Stimulated activated CD8-positive, alpha-beta memory T cell treated with anti-CD3 and anti-CD28 coated beads, Interleukin-15, amount 100 ng/mL, for 4 hours (primary cell): ENCODE measurements around the gene CAMK2A.

ENCODE experiments used
- DNase-seq, 2 donors: peaks; one replicate each; pipeline ENCODE4 v3.0.0-alpha.2; 2020; ENCODE audit warnings: low read depth in 2 of 2

Gene CAMK2A

DNA sequence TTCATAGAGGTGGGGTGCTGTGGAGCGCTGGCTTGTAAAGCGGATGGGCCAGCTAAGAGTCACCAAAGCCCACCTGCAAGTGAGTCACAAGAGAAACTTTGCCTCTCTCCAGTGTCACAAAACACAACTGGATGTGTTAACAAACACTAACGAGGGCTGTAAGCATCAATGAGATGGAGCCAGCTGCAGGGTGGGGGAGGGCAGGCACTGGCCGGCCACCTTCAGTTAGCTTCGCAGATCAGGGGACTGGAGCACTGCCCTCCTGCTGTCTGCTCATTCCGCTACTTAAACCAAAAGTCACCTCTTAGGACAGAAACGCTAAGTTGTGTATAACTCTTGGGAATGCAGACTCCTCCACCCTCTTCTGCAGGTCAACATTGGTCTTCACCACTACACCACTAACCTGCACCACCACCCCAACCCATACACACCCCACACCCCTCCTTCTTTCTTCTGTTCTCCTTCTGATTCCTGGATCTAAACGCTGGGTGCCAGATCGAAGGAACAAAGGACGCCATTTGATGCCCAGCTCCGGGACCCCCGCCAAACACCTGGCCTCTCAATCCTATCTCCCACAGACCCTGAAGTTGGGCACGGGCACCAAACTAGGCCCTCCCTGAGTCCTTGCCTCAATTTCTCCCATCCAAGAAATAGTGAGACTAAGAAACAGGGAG, 11.1 kb upstream of the CAMK2A start:
- DNase-seq, result no peak

DNA sequence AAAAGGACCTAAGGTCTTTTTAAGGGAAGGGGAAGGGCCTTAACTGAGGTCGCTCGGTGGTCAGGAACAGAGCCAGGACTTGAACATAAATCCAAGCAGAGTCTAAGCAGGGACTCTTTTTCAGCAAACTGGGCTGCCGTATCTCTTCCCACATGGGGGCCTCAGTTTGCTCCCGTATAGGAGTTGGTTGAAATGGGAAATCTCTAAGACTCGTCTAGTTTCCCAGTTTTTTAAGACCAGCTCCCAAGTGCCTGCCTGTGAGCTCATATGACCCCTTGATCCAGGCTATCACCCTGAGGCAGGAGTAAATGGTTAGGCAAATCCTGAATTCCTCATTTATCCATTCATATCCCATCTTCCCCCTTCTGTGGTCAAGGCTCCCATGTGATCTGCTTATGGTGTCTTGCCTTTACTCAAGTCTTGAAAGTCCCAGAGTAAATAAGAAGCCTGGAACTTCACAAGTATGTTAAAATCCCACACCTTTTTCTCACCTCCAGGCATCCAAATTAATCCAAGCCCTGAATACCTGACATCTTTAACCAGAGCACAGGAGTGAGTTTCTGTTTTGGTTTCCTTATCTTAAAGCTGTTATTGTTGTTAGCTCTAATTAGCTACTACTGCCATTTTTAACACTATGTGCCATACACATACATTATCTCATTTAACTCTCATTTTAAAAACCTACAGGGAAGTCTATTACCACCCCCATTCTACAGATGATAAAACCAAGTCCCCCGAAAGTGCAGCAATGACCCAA, 10.2 kb upstream of the CAMK2A start:
- DNase-seq, result no peak

DNA sequence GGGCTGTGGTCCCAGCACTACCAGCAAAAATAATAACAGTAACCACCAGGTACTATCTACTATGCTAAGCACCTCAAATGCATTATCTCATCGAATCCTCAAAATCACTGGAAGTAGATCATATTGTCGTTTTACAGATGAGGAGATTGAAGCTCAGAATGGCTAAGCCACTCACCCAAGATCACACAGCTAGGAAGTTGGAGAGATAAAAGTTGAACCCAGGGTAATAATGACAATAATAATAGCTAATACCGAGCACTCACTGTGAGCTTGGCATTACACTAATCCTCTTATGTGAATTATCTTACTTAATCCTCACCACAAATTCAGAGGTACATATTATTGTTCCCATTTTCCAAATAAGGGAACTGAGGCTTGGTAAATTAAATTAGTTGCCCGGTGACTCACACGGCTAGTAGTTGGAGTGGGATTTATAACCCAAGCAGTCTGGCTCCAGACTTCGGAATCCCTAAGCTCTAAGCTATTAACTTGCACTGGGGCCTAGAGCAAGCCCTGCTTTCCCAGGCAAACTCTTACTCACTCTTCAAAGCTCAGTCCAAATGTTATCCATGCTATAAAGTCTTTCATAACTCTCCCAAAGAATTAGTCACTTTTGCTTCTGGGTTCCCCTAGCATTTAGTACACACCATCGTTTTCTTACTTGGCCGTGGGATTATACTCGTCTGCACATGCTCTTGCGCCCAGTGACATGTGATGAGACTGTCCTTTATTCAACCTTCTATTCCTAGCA, 9.3 kb upstream of the CAMK2A start:
- DNase-seq, result no peak

DNA sequence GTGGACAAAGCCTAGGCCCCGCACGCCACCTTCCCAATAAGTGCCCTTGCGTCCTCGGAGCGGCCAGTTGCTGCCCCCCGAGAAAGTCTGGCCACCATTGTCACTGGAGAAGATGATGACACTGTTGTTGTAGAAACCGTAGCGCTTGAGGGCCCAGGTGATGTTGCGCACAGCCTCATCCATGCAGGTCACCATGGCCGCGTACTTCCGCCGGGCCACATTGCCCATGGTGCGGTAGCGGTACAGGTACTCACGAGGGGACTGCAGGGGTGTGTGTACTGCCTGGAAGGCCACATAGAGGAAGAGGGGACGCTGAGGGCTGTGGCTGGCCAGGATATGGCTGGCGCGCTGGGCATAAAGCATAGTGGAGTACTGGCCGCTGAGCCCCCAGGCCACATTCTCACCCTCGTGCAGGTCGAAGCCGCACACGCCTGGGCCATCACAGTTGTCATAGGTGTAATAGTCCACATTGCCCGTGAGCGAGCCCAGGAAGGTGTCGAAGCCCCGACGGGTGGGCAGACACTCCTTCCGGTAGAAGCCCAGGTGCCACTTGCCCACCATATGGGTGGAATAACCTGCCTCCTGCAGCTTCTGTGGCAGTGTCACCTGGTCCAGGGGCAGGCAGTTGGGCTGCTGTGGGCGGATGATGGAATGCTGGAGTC, 8.5 kb upstream of the CAMK2A start:
- no peak for DNase-seq

DNA sequence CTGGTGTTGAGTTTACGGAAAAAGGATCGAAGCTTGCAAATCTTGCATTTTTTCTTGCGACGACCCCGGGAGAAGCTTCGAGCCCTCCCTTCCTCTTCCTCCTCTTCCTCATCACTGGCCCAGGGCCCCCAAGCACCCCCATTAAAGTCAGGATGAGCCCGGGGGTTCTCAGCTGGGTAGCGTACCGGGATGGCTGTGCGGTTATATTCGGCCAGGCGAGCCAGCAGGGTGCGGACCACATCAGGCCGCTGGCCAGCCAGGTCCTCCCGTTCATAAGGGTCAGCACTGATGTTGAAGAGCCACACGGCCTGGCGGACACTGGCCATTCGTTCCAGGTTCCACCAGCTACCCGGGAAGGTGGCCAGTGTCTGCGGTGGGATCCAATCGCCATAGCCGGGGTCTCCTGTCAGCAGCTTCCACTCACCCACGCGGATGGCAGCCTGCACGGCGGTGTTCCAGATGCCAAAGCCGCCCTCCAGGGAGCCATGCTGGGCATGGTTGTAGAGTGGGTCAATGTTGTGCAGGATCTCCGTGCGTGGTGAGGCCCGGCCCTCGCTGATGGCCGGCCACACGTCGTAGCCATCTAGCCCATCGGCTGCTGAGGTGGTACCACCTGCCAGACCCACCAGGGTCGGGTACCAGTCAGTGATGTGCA, 7.8 kb upstream of the CAMK2A start:
- no peak for DNase-seq

DNA sequence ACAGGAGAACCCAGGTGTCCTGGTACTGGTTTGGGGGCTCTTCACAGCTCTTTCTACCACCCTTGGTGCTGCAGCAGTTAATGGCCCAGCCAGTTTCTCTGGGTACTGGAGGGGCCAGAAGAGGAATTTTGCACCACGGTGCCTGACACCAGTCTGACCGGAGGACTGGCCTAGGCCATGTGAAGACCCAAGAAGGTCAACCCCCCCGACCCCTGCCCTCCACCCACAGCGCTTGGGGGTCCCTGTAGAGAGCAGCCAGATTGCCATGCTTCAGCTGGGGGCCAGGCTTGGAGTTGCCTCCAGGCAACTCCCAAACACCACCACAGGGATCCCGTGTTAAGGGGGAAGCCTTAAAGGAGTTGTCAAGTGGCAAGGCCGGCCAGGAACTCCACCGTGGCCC, 6.9 kb upstream of the CAMK2A start:
- no peak for DNase-seq

DNA sequence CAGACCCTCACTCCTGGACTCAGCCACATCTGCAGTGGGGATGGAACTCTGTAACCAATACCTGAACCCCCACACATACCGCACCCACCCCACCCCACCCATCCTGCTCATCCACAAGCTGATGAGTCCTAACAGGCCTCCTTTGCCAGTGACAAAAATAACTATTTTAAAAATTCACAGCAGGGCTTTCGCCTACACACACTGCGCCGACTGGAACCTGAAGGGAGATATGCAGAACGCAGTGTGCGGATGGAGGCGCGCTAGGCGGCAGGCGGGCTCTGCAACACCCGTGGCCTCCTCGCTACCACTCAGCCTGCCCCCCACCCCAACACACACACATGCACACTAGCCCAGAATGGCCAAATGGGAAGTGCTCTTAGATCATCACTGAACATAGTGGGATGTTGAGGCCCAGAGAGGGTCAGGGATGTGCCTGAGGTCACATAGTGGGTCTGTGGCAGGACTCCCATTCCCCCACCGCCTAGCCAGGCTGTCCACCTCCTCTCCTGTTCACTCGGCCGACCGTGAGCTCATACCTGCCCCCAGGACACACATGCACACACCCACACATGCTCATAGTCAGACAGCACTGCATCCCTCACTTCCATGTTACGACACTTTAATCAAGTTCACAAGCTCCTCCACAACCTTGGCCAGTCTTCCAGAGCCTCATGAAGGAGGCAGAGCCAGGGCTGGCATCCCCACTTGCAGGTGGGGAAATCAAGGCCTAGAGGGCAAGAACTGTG, 6.3 kb upstream of the CAMK2A start:
- DNase-seq, result no peak

DNA sequence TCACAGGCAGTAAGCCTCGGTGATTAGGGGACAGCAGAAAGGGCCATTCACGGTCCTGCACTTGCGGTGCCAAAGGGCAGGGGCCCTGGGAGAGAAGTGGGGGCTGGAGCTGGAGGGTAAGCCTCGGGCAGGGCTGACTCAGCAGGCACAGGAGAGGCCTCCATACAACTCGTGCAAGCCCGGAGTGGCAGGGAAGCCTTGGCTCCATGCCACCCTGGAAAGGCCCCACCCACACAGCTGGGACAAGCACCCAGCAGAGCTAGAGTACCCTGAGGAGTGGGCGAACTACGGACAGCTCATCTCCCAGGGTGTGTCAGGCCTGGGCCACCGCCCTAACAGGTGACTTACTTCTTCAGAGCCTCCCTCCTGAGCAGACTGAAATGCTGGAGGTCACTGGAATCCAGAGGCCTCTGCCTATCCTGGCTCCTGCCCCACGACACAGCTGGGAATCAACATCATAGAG, 5.6 kb upstream of the CAMK2A start:
- DNase-seq, result no peak

DNA sequence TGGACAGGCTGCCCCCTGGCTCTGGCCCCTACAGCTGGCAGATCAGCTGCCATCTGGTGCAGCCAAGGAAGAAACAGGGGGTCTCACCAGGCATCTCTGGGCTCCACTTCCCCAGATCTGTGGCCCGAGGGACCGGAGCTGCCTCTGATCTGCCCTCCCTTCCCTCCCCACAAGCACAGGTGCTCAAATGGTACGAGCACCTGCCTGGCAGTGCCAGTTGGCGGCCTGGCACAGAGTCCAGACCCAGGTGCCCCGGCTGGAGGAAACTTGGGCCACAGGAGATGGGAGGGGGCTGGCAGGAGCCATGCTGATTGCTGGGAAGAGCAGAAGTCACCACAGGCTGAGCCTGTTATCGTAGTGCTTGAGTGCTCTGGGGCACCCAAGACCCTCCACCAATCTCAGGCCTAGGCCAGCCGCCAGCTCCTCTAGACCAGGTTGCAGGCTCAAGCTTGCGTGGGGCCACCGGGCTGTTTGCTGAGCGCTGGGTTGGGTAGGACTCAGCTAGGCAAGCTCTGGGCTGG, 5.0 kb upstream of the CAMK2A start:
- DNase-seq, result no peak

DNA sequence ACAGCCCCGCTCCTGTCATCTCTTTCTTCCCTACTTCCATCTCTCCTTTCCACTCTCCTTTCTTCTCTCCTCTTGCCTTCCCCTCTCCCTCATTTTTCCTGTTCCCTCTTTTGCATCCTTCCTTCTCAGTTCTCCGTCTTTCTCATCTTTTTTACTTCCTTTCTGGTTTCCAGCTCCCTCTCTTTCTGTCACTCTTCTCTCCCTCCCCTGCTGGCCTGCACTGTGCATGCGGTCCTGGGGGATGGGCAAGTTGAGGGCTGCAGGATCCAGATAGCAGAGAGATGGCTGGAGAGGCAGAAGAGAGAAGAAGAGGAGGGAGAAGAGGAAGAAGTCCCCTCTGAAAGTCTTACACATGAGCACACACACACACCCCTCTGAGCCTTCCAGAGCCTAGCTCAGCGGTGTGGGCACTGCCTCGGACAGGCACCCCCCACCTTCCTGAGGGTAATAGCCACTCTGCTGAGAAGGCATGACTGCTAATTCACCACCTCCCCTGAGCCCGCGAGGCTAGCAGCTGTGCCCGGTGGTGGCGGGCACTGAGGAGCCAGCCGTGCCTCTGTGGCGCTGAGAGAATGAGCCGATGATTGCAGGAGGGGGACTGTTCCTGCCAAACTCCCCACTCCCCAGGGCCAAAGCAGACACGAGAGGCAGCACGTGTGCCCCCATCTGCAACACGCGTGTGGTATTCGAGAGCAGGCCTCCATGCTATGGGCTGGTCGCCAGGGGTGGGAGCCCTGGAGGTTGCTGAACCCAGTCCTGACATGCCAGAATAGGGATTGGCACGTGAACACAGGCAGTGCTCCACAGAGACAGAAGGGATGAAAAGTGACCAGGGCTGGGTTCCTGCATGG, 3.7 kb upstream of the CAMK2A start:
- no peak for DNase-seq

DNA sequence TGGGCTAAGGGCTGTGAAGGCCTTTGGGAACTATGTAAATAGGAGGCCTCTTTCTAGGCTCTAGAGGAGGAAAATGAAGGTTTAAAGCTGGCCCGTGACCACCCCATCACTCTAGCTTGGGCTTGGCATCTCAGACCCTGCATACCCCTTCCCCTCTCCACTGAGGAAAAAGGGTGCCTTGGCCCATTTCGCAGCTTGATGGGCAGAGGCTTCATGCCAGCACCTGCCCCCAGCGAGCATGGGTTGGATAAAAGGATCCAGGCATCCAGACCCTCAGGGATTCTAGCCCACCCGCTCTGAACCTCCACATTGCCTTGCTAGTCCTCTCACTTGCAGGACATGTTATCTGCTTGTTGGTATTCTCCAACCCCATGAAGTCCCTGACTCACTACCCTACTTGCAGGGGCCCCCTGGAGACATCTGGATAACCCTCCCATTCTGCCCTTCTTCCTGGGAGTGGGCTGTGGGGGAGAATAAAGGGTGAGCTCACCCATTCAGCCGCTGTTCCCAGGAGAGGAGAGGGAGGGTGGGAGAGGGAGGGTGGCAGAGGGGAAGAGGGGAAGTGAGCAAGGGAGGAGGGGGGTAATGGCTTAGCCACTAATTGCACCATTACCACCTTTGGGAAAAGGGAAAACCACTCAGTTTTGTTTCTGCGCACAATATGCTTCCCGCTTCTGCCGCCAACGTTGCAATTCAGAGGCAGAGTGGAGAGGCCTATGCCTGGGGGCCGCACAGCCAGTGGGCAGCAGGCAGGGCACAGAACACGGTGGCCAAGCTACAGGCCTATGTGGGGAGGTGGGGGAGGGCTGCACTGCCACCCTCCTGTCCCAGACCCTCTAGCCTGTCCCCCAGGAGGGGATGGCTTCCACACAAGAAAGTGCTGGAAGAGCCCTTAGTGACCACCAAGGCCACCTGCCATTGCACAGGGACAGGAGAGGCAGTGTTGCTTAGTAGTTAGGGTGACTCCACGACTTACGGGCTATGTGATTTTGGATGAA, 2.1 kb upstream of the CAMK2A start:
- DNase-seq, result no peak

DNA sequence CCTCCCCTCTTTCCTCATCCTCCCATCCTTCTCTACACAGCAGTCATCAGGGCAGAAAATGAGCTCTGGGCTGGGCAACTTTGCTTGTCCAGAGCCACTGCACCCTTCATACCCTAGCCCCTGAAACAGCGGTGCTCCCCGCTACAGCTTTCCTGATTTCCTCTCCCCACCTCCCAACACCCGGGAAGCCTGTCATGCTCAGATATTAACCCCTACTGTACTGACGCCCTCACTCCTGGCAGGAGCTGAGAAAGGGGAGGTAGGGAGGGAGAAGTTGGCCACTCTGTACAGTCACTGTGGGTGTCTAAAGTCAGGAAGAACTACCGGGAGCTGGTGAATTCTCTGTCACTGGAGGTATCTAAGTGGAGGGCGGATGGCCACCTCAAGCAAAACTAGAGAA, 782 bp downstream of the CAMK2A start:
- DNase-seq, result no peak

DNA sequence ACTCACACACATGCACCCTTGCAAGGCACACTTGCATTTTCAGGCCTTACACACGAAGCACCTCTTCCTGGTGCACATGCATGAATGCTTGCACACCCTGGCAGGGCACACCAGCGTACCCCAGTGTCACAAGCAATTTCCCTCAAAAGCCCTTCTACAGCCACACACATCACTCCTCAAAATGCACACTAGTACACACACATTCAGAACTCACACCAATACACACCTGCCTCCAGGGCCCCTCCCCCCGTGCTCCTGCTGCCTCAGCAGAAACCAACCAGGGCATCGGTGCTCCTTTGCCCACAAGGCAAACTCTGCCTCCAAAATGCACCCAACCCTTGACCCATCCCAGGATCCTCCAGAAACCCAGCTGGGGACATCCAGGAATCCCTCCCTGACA, 1.2 kb downstream of the CAMK2A start:
- no peak for DNase-seq

DNA sequence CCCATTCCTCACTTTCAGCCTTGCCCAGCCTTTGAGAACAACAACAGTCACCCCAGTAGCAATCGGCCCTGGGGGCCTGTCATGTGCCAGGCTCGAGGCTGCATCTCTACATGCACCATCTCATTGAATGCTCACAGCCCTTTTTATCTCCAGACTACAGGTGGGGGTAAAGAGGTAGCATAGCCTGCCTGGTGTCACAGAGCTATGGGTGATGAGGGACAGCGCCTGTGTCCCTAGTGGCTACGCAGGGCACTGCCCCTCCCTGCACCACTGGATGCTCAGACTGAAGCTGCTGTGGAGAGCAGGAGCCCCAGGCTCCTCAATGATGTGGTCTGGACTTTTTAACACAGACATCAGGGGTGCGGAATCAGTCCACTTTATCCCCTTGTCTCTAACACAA, 2.8 kb downstream of the CAMK2A start:
- DNase-seq, result no peak

DNA sequence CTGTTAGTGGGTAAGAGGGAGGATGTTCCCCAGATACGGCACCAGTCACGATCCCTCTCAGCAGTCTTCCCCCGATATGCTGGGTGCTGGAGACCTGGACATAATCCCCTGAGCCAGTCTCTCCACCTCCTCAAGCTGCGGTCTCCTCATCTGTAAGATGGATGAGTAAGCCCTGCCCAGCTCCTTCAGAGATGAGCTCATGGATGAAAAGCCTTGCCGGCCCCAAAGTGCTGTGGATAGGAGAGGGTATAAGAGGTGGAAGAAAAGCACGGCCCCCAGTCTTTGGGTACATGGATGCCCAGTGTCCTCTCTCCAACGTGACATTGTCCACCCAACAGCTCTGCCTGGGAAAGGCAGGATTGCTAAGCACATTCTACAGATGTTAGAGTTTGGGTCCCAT, 4.5 kb downstream of the CAMK2A start:
- no peak for DNase-seq

DNA sequence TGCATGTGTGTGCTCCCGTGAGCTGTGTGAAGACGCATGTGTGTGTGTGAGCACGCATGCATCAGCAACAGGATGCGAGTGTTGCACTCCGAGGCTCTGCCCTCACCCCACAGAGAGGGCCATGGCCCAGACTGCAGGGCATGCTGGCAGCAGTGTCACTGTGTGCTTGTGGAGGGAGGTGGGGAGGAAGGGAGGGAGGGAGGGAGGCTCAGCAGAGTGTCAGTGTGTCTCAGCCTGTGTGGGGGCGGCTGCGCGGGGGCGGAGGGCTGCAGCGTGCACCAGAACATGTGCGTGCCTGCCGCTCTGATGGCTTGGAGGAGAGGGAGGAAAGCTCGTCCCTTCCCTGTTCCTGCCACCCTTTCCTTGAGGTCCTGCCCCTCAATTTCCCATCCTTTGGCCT, 5.3 kb downstream of the CAMK2A start:
- no peak for DNase-seq

DNA sequence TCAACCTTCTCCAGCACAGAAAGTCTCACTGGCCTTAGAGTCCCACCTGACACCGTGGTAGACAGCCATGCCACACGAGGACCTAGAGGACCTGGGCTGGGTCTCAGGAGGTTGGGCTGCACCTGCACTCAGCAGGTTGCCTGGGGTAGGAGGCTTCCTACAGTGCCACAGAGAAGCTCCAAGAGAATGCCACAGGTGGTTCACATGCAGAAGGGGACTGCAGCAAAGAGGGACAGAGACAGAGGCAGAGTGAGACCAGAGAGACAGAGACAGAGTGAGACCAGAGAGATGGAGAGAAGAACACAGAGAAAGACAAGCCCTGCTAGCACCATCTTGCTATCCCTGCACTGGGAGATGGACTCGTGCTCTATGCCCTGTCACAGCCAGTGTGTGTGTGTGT, 5.7 kb downstream of the CAMK2A start:
- DNase-seq, result no peak

DNA sequence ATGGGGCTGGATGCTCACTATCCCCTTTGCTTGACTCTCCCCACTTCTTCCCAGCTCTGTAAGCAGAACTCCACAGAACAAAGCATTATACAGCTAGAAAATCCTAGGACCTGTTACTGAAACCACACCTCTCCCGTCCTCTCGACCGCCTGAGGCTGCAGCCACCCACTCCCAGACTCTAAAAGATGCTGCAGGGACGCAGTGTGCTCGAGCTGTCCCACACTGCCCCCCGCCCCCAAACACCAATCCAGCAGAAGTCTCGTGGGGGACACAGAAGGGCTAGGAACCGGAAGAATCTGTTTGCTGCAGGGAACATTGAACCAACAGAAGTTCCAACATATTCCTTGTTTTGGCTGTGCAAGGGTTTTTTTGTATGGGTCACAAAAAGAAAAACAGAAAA, 7.6 kb downstream of the CAMK2A start:
- no peak for DNase-seq
